ENCODE data around the gene GNAT2.

GNAT2 gene

GRCh38 chr1:109557520-109557919 is 61.9 kb downstream of the GNAT2 start:
- no peak for DNase-seq (ENCODE audit: low read depth)

GRCh38 chr1:109556563-109556962 is 62.9 kb downstream of the GNAT2 start:
- DNase-seq (ENCODE audit: low read depth), result no peak
